ENCODE measurements around the gene RALA.
A peak's percentile ranks its signal among the peaks of the same experiment; 100 is the strongest.

Gene RALA

GRCh38 chr7:39754326-39755120 lies 131.2 kb downstream of the RALA start:
- peak overlapping the region; percentile 53 for H2AK5ac ChIP-seq (ENCODE audit: low read length, severe bottlenecking)
- H3K4me2 ChIP-seq (ENCODE audit: low read length, poor library complexity, severe bottlenecking): peak overlapping the region; percentile 73
- H3K4ac ChIP-seq (ENCODE audit: low read depth in 1 of 2, low read length in 2 of 2): peak overlapping the region; percentile 60 to 83
- peak overlapping the region; percentile 15 for H2BK15ac ChIP-seq (ENCODE audit: low read depth, poor library complexity, severe bottlenecking)
- peak overlapping the region; percentile 15 to 72 for H3K18ac ChIP-seq (ENCODE audit: low read depth in 1 of 2, low read length in 2 of 2)
- H4K8ac ChIP-seq (ENCODE audit: low read length): peak overlapping the region; percentile 8
- H2BK12ac ChIP-seq (ENCODE audit: low read length in 2 of 2): peak overlapping the region in 1 of 2 experiments; percentile 80
- H2BK120ac ChIP-seq (ENCODE audit: low read depth, low read length): peak overlapping the region; percentile 4
- H4K91ac ChIP-seq (ENCODE audit: low read length): no peak overlapping the region
- DNase-seq: peak; percentile 89
- H3K9me3 ChIP-seq (ENCODE audit: control insufficient read depth, low read length): no peaks in the 10 kb centered on the region
- WGBS: 50% methylated on average over 10 of the region's 17 CpGs
- no peak overlapping the region for H2AFZ ChIP-seq (ENCODE audit: low read depth, low read length)
- peaks cover 34% of the 10 kb centered on the region for H3K79me1 ChIP-seq (replicated peaks; ENCODE audit: low read length, poor library complexity, severe bottlenecking)
- H3K27me3 ChIP-seq (ENCODE audit: control insufficient read depth in 1 of 2, insufficient read depth in 1 of 2, low read length in 2 of 2): no peaks in the 10 kb centered on the region
- H3K14ac ChIP-seq (ENCODE audit: low read length in 2 of 2): peak overlapping the region in 1 of 2 experiments; percentile 53
- peak overlapping the region; percentile 63 for H3K9ac ChIP-seq (ENCODE audit: low read length)
- H3K4me3 ChIP-seq (ENCODE audit: insufficient read depth in 1 of 2, low read depth in 1 of 2, low read length in 2 of 2): peak overlapping the region in 1 of 2 experiments; percentile 22
- H3K27ac ChIP-seq (ENCODE audit: low read length, poor library complexity, severe bottlenecking): peak overlapping the region; percentile 96
- peaks cover 10% of the 10 kb centered on the region for H3K4me1 ChIP-seq (ENCODE audit: control insufficient read depth, insufficient read depth, low read depth, low read length)
- no peak overlapping the region for H3K23ac ChIP-seq (ENCODE audit: low read length in 2 of 2)
- H2BK5ac ChIP-seq (ENCODE audit: low read depth, low read length, poor library complexity, severe bottlenecking): peak overlapping the region; percentile 74
- H3K36me3 ChIP-seq (ENCODE audit: control insufficient read depth in 1 of 2, insufficient read depth in 2 of 2, low read depth in 1 of 2, low read length in 2 of 2): peaks cover 0 to 2% of the 10 kb centered on the region in 2 experiments

GRCh38 chr7:39757604-39758003 lies 134.2 kb downstream of the RALA start:
- H2AFZ ChIP-seq (ENCODE audit: low read depth, low read length): no peak overlapping the region
- no peak overlapping the region for H2BK15ac ChIP-seq (ENCODE audit: low read depth, poor library complexity, severe bottlenecking)
- 65% methylated on average over 3 of the region's 4 CpGs for WGBS

More at GRCh38 chr7:39757604-39758003, 134.2 kb downstream of the RALA start:
- Histone ChIP-seq H2AK5ac (ENCODE audit: low read length, severe bottlenecking) (no peak overlapping the region), H3K27ac (ENCODE audit: low read length, poor library complexity, severe bottlenecking) (no peak overlapping the region), H3K14ac (ENCODE audit: low read length in 2 of 2) (no peak overlapping the region), H3K18ac (ENCODE audit: low read depth in 1 of 2, low read length in 2 of 2) (no peak overlapping the region), H3K79me1 (replicated peaks; ENCODE audit: low read length, poor library complexity, severe bottlenecking) (peaks cover 30% of the 10 kb centered on the region), H2BK5ac (ENCODE audit: low read depth, low read length, poor library complexity, severe bottlenecking) (no peak overlapping the region), H4K8ac (ENCODE audit: low read length) (no peak overlapping the region), H2BK120ac (ENCODE audit: low read depth, low read length) (no peak overlapping the region), H3K27me3 (ENCODE audit: control insufficient read depth in 1 of 2, insufficient read depth in 1 of 2, low read length in 2 of 2) (no peaks in the 10 kb centered on the region), H3K23ac (ENCODE audit: low read length in 2 of 2) (no peak overlapping the region), H4K91ac (ENCODE audit: low read length) (no peak overlapping the region), H3K4me3 (ENCODE audit: insufficient read depth in 1 of 2, low read depth in 1 of 2, low read length in 2 of 2) (no peak overlapping the region), H3K4me2 (ENCODE audit: low read length, poor library complexity, severe bottlenecking) (no peak overlapping the region), H3K9ac (ENCODE audit: low read length) (peak overlapping the region; percentile 31), H2BK12ac (ENCODE audit: low read length in 2 of 2) (no peak overlapping the region), H3K4me1 (ENCODE audit: control insufficient read depth, insufficient read depth, low read depth, low read length) (peaks cover 10% of the 10 kb centered on the region), H3K9me3 (ENCODE audit: control insufficient read depth, low read length) (no peaks in the 10 kb centered on the region), H3K4ac (ENCODE audit: low read depth in 1 of 2, low read length in 2 of 2) (no peak overlapping the region), H3K36me3 (ENCODE audit: control insufficient read depth in 1 of 2, insufficient read depth in 2 of 2, low read depth in 1 of 2, low read length in 2 of 2) (peaks cover 0 to 2% of the 10 kb centered on the region in 2 experiments)
- no peak for DNase-seq
